HG02623 (cell line): ENCODE measurements around the gene SVIL.

Experiments
- ATAC-seq: cut with Tn5 transposase; IDR thresholded peaks from one replicate; pipeline ENCODE4 v1.9.1; 2021; ENCODE audit warnings: moderate library complexity; ENCODE audit not compliant: unreplicated experiment

SVIL gene

GRCh38 chr10:29634764-29635625 lies at the start of gene SVIL:
Gene SVIL (minus strand): TSS chr10:29634971. CDS start chr10:29555058, 79,913 bp downstream.
- no peak for ATAC-seq

- no peak for ATAC-seq
Observed at GRCh38 chr10:29681676-29682448, 47.1 kb upstream of the SVIL start.

GRCh38 chr10:29680091-29680490 lies 45.3 kb upstream of the SVIL start:
- no peak for ATAC-seq

GRCh38 chr10:29676732-29677131 lies 42.0 kb upstream of the SVIL start:
- no peak for ATAC-seq

- ATAC-seq = no peak
Observed at GRCh38 chr10:29675984-29676383, 41.2 kb upstream of the SVIL start.

GRCh38 chr10:29671968-29672367 lies 37.2 kb upstream of the SVIL start:
- no peak for ATAC-seq

GRCh38 chr10:29671228-29671780 lies 36.5 kb upstream of the SVIL start:
- no peak for ATAC-seq

GRCh38 chr10:29670761-29671160 lies 36.0 kb upstream of the SVIL start:
- no peak for ATAC-seq

- no peak for ATAC-seq
Observed at GRCh38 chr10:29669149-29669548, 34.4 kb upstream of the SVIL start.

- ATAC-seq = no peak
Observed at GRCh38 chr10:29668628-29669027, 33.9 kb upstream of the SVIL start.

GRCh38 chr10:29667191-29667590 lies 32.4 kb upstream of the SVIL start:
- ATAC-seq = no peak

GRCh38 chr10:29666201-29666600 lies 31.4 kb upstream of the SVIL start:
- no peak for ATAC-seq

GRCh38 chr10:29663718-29664117 lies 28.9 kb upstream of the SVIL start:
- ATAC-seq = no peak

- ATAC-seq = peak; percentile 98
Observed at GRCh38 chr10:29658984-29659965, 24.5 kb upstream of the SVIL start.

GRCh38 chr10:29657719-29658274 lies 23.0 kb upstream of the SVIL start:
- no peak for ATAC-seq

GRCh38 chr10:29656451-29656992 lies 21.8 kb upstream of the SVIL start:
- ATAC-seq = no peak

- no peak for ATAC-seq
Observed at GRCh38 chr10:29652192-29652591, 17.4 kb upstream of the SVIL start.

- no peak for ATAC-seq
Observed at GRCh38 chr10:29651767-29652166, 17.0 kb upstream of the SVIL start.

GRCh38 chr10:29650552-29650944 lies 15.8 kb upstream of the SVIL start:
- ATAC-seq = no peak
